ENCODE data around the gene NCEH1. TPM values are rescaled to one million over a fixed set of nuclear protein-coding genes. Genes with fewer than 3 reads are reported as not detected.

The NCEH1 gene
- polyA plus RNA-seq, 1 experiment: 14.8 TPM

DNA sequence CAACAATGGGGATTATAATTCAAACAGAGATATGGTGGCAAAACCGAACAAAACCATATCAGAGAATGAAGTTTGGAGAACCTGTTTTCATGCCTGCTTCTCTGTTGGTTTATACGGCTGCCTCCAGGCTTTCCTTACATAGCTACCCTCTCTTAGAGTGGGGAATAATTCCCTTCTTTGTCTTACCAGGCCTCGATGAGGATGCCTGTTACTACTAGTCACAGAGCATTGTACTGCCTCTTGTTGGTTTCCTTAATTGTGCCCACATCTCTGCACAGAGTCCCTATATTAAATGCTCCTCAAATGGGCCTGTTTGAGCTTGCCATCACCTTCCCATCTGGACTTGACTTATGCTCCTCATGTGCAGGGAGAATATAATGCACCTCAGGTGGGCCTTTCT, 92.9 kb downstream of the NCEH1 start:
- Histone ChIP-seq H3K36me3 (ENCODE audit: control insufficient read depth, insufficient read depth, low read length) (no peaks in the 10 kb centered on the region), H3K27me3 (ENCODE audit: control insufficient read depth, insufficient read depth, low read length) (no peaks in the 10 kb centered on the region), H3K4me3 (ENCODE audit: low read depth, low read length) (no peak overlapping the region)
- no peak for DNase-seq (ENCODE audit: low read depth)
- CTCF ChIA-PET: interaction anchor here (1.5 kb wide), 1 partner anchor 13 kb away, joined by 3 read pairs; no protein-coding TSS in a partner anchor
- POLR2A ChIA-PET: no interaction called here
- TF ChIP-seq, protein P1, sequence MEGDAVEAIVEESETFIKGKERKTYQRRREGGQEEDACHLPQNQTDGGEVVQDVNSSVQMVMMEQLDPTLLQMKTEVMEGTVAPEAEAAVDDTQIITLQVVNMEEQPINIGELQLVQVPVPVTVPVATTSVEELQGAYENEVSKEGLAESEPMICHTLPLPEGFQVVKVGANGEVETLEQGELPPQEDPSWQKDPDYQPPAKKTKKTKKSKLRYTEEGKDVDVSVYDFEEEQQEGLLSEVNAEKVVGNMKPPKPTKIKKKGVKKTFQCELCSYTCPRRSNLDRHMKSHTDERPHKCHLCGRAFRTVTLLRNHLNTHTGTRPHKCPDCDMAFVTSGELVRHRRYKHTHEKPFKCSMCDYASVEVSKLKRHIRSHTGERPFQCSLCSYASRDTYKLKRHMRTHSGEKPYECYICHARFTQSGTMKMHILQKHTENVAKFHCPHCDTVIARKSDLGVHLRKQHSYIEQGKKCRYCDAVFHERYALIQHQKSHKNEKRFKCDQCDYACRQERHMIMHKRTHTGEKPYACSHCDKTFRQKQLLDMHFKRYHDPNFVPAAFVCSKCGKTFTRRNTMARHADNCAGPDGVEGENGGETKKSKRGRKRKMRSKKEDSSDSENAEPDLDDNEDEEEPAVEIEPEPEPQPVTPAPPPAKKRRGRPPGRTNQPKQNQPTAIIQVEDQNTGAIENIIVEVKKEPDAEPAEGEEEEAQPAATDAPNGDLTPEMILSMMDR (IDR thresholded peaks at IDR 0.05; ENCODE audit: insufficient read depth, low read depth, low read length): no peak

DNA sequence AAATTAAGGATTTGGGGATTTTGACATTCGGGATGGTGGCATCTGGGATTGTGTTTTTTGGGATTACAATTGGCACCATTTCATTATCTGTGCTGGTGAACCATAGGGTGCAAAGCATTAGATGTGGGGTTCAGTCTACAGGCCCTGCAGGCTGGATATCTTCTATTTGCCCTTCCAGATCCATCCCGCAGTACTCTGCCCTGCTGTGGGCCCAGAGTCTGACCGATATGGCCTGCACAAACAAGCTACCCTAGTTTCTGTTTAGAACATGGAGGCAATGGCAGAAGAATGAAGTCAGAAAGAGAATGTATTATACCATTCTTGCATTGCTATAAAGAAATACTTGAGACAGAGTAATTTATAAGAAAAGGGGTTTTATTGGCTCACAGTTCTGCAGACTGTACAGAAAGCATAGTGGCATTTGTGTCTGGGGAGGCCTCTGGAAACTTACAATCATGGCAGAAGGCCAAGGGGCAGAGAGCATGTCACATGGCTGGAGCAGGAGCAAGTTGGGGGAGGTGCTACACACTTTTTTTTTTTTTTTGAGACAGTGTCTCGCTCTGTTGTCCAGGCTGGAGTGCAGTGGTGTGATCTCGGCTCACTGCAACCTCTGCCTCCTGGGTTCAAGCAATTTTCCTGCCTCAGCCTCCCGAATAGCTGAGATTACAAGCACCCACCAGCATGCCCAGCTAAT, 93.7 kb downstream of the NCEH1 start:
- Histone ChIP-seq H3K27me3 (ENCODE audit: control insufficient read depth, insufficient read depth, low read length) (no peaks in the 10 kb centered on the region), H3K36me3 (ENCODE audit: control insufficient read depth, insufficient read depth, low read length) (no peaks in the 10 kb centered on the region), H3K4me3 (ENCODE audit: low read depth, low read length) (no peak overlapping the region)
- no peak for DNase-seq (ENCODE audit: low read depth)
- ChIA-PET POLR2A (no interaction called here), CTCF (interaction anchor here (1.5 kb wide), 1 partner anchor 12 kb away, joined by 3 read pairs; no protein-coding TSS in a partner anchor)
- TF ChIP-seq, protein P1 (IDR thresholded peaks at IDR 0.05; ENCODE audit: insufficient read depth, low read depth, low read length): no peak

DNA sequence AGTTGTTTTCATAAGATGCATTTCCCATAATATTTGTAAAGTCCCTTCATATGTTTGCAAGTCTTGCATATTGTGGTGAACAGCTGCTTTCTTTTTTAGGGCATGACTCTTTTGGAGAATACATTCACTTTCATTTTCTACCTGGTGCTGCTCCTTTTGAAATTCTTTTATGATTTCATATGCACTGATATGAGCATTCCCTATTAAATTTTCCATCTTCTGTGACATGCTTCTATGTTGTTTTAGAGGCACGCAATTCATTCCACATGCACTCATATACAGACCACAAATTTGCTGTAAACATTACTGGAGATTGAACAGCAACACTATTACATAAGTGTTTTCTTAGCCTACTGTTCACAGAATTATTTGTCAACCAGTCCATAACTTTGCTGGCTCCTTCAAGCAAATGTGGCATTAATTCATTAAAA, 94.8 kb downstream of the NCEH1 start:
- no peak for DNase-seq (ENCODE audit: low read depth)
- ChIA-PET CTCF (interaction anchor here (0.7 to 1.0 kb wide), 2 partner anchors 9 to 57 kb away, joined by 3 read pairs; no protein-coding TSS in a partner anchor), POLR2A (no interaction called here)
- Histone ChIP-seq H3K27me3 (ENCODE audit: control insufficient read depth, insufficient read depth, low read length) (no peaks in the 10 kb centered on the region), H3K4me3 (ENCODE audit: low read depth, low read length) (no peak overlapping the region), H3K36me3 (ENCODE audit: control insufficient read depth, insufficient read depth, low read length) (no peaks in the 10 kb centered on the region)
- TF ChIP-seq, protein P1 (IDR thresholded peaks at IDR 0.05; ENCODE audit: insufficient read depth, low read depth, low read length): no peak

DNA sequence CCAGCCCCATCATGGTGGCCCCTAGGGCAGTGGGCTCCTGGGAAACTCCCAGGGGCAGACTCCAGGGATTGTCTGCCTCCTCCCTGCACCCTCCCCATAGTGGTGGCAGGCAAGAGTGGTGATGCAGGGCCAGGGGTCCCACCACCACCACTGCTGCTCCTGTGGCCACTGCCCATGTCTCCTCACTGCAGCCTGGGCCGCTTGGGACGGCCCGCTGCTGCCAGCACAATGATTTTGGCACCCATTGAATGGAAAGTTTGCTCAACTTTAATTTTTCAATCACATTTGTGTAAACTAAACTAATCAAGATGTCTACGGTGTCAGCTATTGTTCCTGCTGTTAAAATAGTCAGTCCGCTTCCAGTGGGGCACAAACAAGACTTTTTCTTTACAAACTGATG, 95.6 kb downstream of the NCEH1 start:
- TF ChIP-seq, protein P1 (IDR thresholded peaks at IDR 0.05; ENCODE audit: insufficient read depth, low read depth, low read length): no peak
- no peaks in the 10 kb centered on the region for H3K27me3 ChIP-seq (ENCODE audit: control insufficient read depth, insufficient read depth, low read length)
- ChIA-PET CTCF (interaction anchor here (0.7 to 1.0 kb wide), 2 partner anchors 9 to 58 kb away, joined by 3 read pairs; no protein-coding TSS in a partner anchor), POLR2A (no interaction called here)
- no peak overlapping the region for H3K4me3 ChIP-seq (ENCODE audit: low read depth, low read length)
- no peaks in the 10 kb centered on the region for H3K36me3 ChIP-seq (ENCODE audit: control insufficient read depth, insufficient read depth, low read length)
- no peak for DNase-seq (ENCODE audit: low read depth)

DNA sequence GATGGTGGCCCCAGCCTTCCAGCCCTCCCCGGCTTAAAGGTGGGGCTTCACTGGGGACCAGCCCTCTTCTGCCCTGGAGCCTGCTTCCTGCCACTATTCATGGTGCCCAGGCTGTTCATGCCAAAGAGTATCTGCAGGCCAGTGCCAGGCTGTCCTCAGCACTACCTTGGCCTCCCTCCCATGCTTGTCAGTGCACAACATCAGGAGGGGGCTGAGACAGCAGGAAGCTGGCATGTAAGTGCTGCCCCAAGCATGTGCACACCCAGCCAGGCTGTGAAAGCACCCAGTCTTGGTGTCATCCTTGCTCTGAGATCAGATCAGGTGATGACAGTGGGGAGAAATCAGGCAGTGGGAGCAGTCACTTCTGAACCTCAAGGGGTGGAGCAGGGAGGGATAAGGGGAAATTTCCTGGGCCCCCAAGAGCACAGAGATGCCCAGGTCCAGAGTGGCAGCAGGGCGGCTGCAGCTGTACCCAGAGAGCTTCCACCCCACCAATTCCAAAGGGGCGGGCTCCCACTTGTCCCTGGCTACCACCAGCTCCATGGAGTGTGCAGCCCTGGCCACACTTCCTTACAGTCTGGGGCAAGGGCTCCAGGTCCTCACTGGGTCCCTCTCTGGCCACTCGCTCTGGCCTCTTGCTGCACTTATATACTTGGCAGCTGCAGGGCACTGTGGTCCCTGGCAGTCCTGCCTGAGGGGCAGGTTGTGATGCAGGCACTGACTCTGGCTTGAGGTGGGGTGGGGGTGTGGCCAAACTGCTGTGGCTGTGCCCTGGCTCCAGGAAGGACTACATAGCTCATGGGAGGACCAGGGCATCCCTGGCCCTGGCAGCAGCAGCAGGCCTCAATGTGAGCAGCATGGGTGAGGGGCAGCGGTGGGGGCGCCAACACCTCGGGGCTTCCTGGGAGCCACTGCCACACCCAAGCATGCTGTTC, 96.3 kb downstream of the NCEH1 start:
- Histone ChIP-seq H3K36me3 (ENCODE audit: control insufficient read depth, insufficient read depth, low read length) (no peaks in the 10 kb centered on the region), H3K27me3 (ENCODE audit: control insufficient read depth, insufficient read depth, low read length) (no peaks in the 10 kb centered on the region), H3K4me3 (ENCODE audit: low read depth, low read length) (no peak overlapping the region)
- ChIA-PET POLR2A (no interaction called here), CTCF (no interaction called here)
- DNase-seq (ENCODE audit: low read depth): no peak
- TF ChIP-seq, protein P1 (IDR thresholded peaks at IDR 0.05; ENCODE audit: insufficient read depth, low read depth, low read length): no peak

Data from BJ (cell line).